HG02678 (cell line): Measurements from ENCODE around the gene CYP2A7.
"Not testable (repeated sequence)": the region's sequence is repeated elsewhere in the genome, so short reads cannot be mapped to it uniquely, and the experiment has no call there.

ENCODE experiments used
- ATAC-seq: cut with Tn5 transposase; IDR thresholded peaks from one replicate; pipeline ENCODE4 v1.9.1; 2021; ENCODE audit warnings: mild to moderate bottlenecking, moderate library complexity; ENCODE audit not compliant: unreplicated experiment

The CYP2A7 gene

GRCh38 chr19:40882062-40882461 is at the start of gene CYP2A7:
TSS of gene CYP2A7 (minus strand) at chr19:40882231. CDS start at chr19:40882210, 21 bp downstream.
- not testable (repeated sequence) for ATAC-seq

GRCh38 chr19:40930799-40931198 is 48.8 kb upstream of the CYP2A7 start:
- ATAC-seq, result not testable (repeated sequence)

- not testable (repeated sequence) for ATAC-seq
Measured at GRCh38 chr19:40929942-40930341, 47.9 kb upstream of the CYP2A7 start.

GRCh38 chr19:40928850-40929249 is 46.8 kb upstream of the CYP2A7 start:
- ATAC-seq, result no peak

- no peak for ATAC-seq
Measured at GRCh38 chr19:40927567-40927966, 45.5 kb upstream of the CYP2A7 start.

GRCh38 chr19:40926276-40926675 is 44.2 kb upstream of the CYP2A7 start:
- not testable (repeated sequence) for ATAC-seq

GRCh38 chr19:40923934-40924391 is 41.9 kb upstream of the CYP2A7 start:
- ATAC-seq, result no peak

GRCh38 chr19:40922237-40923160 is 40.5 kb upstream of the CYP2A7 start:
- not testable (repeated sequence) for ATAC-seq

GRCh38 chr19:40921005-40921897 is 39.2 kb upstream of the CYP2A7 start:
- ATAC-seq, result no peak

GRCh38 chr19:40920300-40921004 is 38.4 kb upstream of the CYP2A7 start:
- no peak for ATAC-seq

GRCh38 chr19:40919530-40920299 is 37.7 kb upstream of the CYP2A7 start:
- not testable (repeated sequence) for ATAC-seq

GRCh38 chr19:40918303-40918702 is 36.3 kb upstream of the CYP2A7 start:
- ATAC-seq, result not testable (repeated sequence)

GRCh38 chr19:40908976-40909375 is 26.9 kb upstream of the CYP2A7 start:
- ATAC-seq, result no peak

GRCh38 chr19:40907968-40908735 is 26.1 kb upstream of the CYP2A7 start:
- ATAC-seq, result no peak

- ATAC-seq, result no peak
Measured at GRCh38 chr19:40906512-40906911, 24.5 kb upstream of the CYP2A7 start.

GRCh38 chr19:40904673-40905156 is 22.7 kb upstream of the CYP2A7 start:
- ATAC-seq, result not testable (repeated sequence)

GRCh38 chr19:40901975-40902750 is 20.1 kb upstream of the CYP2A7 start:
- not testable (repeated sequence) for ATAC-seq

GRCh38 chr19:40900521-40900920 is 18.5 kb upstream of the CYP2A7 start:
- ATAC-seq, result not testable (repeated sequence)
